Measurements from ENCODE around the gene RNF4.
"Not testable (repeated sequence)": the region's sequence is repeated elsewhere in the genome, so short reads cannot be mapped to it uniquely, and the experiment has no call there.

RNF4 gene

GRCh38 chr4:2535376-2536192, 66.7 kb downstream of the RNF4 start:
- DNase-seq, result peak; percentile 54

- peak; percentile 100 for DNase-seq
Observed at GRCh38 chr4:2536193-2537010, 67.5 kb downstream of the RNF4 start, which contains the start of gene FAM193A. Gene FAM193A (plus strand): TSS chr4:2536647. CDS start chr4:2536916, 269 bp downstream.

DNA sequence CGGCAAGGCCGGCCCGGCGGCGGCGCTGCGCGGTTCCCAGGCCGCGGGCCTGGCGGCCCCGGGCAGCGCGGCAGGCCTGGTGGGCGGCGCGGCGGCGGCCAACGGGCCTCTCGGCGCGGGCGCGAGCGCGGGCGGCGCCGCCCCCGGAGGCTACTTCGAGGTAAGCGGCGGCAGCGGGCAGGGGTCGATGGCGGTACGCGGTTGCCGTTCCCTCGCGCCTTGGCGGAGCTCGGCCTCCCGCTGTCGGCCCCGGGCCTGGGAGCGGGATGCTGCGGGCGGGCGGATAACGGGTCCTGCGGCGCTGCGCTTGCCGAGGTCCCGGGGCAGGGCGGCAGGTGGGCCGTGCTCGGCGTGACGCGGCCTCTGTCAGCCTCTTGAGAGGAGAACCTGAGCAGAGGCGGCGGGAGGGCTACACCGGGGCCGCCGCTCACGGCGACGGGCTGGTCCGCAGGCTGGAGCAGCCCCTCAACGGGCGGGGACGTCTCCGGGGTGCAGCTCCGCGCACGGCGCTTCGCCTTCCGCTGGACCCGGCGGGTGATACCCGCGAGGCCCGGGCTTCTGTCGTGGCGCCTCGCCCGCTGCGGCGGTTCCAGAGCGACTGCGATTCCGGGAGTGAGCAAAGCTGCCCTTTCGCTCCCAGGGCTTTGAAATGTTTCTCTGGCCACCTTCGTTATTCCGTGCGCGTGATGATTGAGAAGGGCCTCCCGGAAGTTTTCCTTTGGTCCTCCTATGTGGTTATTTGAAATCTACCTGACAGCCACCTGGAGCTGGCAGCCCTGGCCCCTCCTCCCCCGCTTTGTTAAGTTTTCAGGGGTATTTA, 68.3 kb downstream of the RNF4 start:
- DNase-seq, result no peak

DNA sequence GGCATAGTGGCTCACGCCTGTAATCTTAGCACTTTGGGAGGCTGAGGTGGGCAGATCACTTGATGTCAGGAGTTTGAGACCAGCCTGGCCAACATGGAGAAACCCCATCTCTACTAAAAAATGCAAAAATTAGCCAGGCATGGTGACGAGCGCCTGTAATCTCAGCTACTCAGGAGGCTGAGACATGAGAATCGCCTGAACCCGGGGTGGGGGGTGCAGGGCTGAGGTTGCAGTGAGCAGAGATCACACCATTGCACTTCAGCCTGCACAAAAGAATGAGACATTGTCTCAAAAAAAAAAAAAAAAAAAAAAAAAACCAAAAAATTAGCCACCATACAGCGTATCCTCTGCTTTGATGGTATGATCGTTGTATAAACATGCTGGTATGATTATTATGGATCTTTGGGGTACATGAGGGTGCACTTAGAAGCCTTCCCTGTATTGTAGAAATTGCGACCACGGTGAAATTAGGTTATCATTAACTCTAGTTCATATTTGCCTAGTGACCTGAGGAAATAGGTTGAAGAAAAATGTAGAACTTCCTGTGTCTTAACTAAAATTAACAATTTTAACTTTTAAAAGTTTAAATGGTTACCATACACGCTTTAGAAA, 74.8 kb downstream of the RNF4 start:
- not testable (repeated sequence) for DNase-seq

DNA sequence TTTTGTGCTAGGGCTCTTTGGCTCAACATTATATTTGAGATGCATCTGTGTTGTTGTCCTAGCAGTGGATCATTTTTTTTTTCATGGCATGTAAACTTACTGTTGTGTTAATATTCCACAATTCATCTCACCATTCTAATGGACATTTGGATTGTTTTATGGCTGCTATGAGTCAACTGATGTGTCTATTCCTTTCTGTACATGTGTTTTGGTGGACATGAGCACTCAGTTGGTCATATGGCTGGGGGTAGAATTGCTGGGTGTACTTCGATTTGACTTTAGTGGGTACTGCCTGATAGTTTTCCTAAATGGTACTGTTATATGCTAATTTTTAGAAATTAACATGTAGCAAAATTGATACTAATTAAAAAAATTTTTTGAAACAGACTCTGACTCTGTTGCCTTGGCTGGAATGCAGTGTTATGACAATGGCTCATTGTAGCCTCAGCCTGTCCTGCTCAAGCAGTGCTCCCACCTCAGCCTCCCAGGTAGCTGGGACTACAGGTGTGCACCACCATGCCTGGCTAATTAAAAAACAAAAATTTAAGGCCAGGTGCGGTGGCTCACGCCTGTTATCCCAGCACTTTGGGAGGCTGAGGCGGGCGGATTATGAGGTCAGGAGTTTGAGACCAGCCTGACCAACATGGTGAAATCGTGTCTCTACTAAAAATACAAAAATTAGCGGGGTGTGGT, 76.6 kb downstream of the RNF4 start:
- DNase-seq, result no peak

- no peak for DNase-seq
Observed at GRCh38 chr4:2546286-2546823, 77.4 kb downstream of the RNF4 start.

GRCh38 chr4:2546961-2547691, 78.2 kb downstream of the RNF4 start:
- not testable (repeated sequence) for DNase-seq

DNA sequence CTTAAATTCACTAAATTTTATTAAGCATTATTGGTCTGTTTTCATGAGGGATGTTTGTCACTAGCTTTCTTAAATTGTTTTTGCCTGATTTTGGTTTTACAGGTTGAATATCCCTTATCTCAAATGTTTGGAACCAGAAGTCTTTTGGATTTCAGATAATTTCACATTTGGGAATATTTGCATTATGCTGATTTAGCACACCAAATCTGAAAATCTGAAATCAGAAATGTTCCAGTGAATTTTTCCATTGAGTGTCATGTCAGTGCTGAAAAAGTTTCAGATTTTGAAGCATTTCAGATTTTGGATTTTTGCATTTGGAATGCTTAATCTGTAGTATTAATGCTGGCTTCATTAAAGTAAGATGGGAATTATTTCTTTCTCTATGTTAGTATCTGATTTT, 82.2 kb downstream of the RNF4 start:
- DNase-seq, result no peak

GRCh38 chr4:2552806-2553205, 83.9 kb downstream of the RNF4 start:
- no peak for DNase-seq

DNA sequence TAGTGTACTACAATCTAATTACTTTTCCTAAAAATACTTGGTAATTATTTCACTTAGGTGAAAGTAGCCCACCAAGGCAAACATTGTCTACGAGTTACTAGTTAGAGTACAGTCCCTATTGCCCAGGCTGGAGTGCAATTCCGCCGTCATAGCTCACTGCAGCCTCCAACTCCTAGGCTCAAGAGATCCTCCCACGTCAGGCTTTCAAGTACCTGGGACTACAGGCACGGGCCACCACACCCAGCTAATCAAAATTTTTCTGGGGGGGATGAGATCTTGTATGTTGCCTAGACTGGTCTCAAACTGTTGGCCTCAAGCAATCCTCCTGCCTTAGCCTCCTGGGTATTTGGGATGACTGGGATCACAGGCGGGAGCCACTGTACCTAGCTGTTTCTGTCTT, 89.4 kb downstream of the RNF4 start:
- DNase-seq, result no peak

- DNase-seq, result no peak
Observed at GRCh38 chr4:2560167-2560566, 91.3 kb downstream of the RNF4 start.

Measured in fibroblast of skin of scalp (primary cell).